ENCODE results near the gene MVK.

The MVK gene

GRCh38 chr12:109567296-109567695 lies 6.3 kb upstream of the MVK start:
- no peak for DNase-seq (ENCODE audit: low spot score)

- no peak for DNase-seq (ENCODE audit: low spot score)
These were observed 5.6 kb upstream of the MVK start for GRCh38 chr12:109567967-109568366.

GRCh38 chr12:109568486-109568885 lies 5.1 kb upstream of the MVK start:
- no peak for DNase-seq (ENCODE audit: low spot score)

GRCh38 chr12:109571773-109572505 lies 1.7 kb upstream of the MVK start:
- no peak for DNase-seq (ENCODE audit: low spot score)

GRCh38 chr12:109572506-109572845 lies 1.1 kb upstream of the MVK start:
- DNase-seq (ENCODE audit: low spot score) = no peak

- DNase-seq (ENCODE audit: low spot score) = no peak
These were observed 285 bp downstream of the MVK start for GRCh38 chr12:109573914-109574244.

GRCh38 chr12:109575683-109576082 lies 2.1 kb downstream of the MVK start:
- DNase-seq (ENCODE audit: low spot score) = no peak

- DNase-seq (ENCODE audit: low spot score) = no peak
These were observed 3.7 kb downstream of the MVK start for GRCh38 chr12:109577311-109577710.

GRCh38 chr12:109578330-109578927 lies 4.8 kb downstream of the MVK start:
- DNase-seq (ENCODE audit: low spot score) = no peak

GRCh38 chr12:109579639-109580038 lies 6.0 kb downstream of the MVK start:
- DNase-seq (ENCODE audit: low spot score) = no peak

- DNase-seq (ENCODE audit: low spot score) = no peak
These were observed 6.7 kb downstream of the MVK start for GRCh38 chr12:109580272-109580671.

- DNase-seq (ENCODE audit: low spot score) = no peak
These were observed 7.2 kb downstream of the MVK start for GRCh38 chr12:109580684-109581333.

- DNase-seq (ENCODE audit: low spot score) = no peak
These were observed 7.7 kb downstream of the MVK start for GRCh38 chr12:109581334-109581691.

- peak; percentile 60 for DNase-seq (ENCODE audit: low spot score)
These were observed 8.3 kb downstream of the MVK start for GRCh38 chr12:109581856-109582255.

- peak; percentile 62 for DNase-seq (ENCODE audit: low spot score)
These were observed 9.0 kb downstream of the MVK start for GRCh38 chr12:109582636-109583035.

- no peak for DNase-seq (ENCODE audit: low spot score)
These were observed 10.1 kb downstream of the MVK start for GRCh38 chr12:109583733-109584132.

GRCh38 chr12:109586385-109587296 lies 13.0 kb downstream of the MVK start:
- DNase-seq (ENCODE audit: low spot score) = no peak

GRCh38 chr12:109587921-109588320 lies 14.3 kb downstream of the MVK start:
- DNase-seq (ENCODE audit: low spot score) = no peak

GRCh38 chr12:109588461-109589239 lies 15.1 kb downstream of the MVK start:
- peak; percentile 43 for DNase-seq (ENCODE audit: low spot score)

- DNase-seq (ENCODE audit: low spot score) = no peak
These were observed 15.6 kb downstream of the MVK start for GRCh38 chr12:109589240-109589590.

GRCh38 chr12:109589691-109590245 lies 16.2 kb downstream of the MVK start:
- DNase-seq (ENCODE audit: low spot score) = no peak

- DNase-seq (ENCODE audit: low spot score) = no peak
These were observed 17.0 kb downstream of the MVK start for GRCh38 chr12:109590566-109590965.

Data from SW480 (cell line).